Adrenal gland (tissue), 5 donors: Measurements from ENCODE around the gene CEP192.

Source experiments
- CTCF ChIP-seq, 6 experiments: fragments of 450-650 bp in 4 of 6; fragments of 200-600 bp in 2 of 6; sonication (generic) in 1 of 6; IDR thresholded peaks; 1 replicate in 5 of 6; 2 replicates in 1 of 6; pipeline versions ENCODE4 v1.5.1 to v1.8.0; 2016 to 2021; ENCODE audit warnings: antibody characterized with exemption in 6 of 6, mild to moderate bottlenecking in 2 of 6, moderate library complexity in 1 of 6
- POLR2A ChIP-seq, 2 donors: fragments of 450-650 bp; IDR thresholded peaks; one replicate each; pipeline ENCODE4 v1.6.1; 2017; ENCODE audit warnings: antibody characterized with exemption in 2 of 2, mild to moderate bottlenecking in 2 of 2, moderate library complexity in 1 of 2
- donor health status: DM: no; HTN: no; CAD: no.

GRCh38 chr18:12996661-12997292 is 5.6 kb downstream of the CEP192 start:
- TF ChIP-seq POLR2A (IDR thresholded peaks at IDR 0.05): no peak
- no peak for TF ChIP-seq CTCF (IDR thresholded peaks at IDR 0.05)
